ENCODE results near the gene AQP12A. TPM values are rescaled to one million over a fixed set of nuclear protein-coding genes. Genes with fewer than 3 reads are reported as not detected.

Gene AQP12A, protein sequence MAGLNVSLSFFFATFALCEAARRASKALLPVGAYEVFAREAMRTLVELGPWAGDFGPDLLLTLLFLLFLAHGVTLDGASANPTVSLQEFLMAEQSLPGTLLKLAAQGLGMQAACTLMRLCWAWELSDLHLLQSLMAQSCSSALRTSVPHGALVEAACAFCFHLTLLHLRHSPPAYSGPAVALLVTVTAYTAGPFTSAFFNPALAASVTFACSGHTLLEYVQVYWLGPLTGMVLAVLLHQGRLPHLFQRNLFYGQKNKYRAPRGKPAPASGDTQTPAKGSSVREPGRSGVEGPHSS
- total RNA-seq, result not detected in 2 replicates

DNA sequence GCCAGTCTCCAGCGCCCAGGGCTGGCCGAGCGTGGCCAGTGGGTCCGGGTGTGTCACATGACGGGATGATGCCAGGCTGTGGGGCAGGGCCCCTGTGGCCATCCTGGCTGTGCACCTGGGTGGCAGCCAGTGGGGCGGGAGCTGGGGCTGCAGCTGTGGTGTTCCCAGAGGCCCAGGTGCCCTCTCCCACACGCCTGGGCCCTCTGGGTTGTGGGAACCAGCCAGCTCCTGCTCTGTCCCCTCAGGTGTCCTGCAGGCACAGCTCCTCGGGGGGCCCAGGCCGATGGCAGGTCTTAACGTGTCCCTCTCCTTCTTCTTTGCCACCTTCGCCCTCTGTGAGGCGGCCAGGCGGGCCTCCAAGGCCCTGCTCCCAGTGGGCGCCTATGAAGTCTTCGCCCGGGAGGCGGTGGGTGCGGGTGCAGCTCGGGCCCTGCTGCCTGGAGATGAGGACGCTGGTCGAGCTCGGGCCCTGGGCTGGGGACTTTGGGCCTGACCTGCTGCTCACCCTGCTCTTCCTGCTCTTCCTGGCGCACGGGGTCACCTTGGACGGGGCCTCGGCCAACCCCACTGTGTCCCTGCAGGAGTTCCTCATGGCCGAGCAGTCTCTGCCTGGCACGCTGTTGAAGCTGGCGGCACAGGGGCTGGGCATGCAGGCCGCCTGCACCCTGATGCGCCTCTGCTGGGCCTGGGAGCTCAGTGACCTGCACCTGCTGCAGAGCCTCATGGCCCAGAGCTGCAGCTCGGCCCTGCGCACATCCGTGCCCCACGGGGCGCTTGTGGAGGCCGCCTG lies at the start of gene AQP12A:
Gene AQP12A (plus strand): TSS at position 236 of the 790 bp plus-strand sequence. CDS start 48 bp downstream, at position 284.

DNA sequence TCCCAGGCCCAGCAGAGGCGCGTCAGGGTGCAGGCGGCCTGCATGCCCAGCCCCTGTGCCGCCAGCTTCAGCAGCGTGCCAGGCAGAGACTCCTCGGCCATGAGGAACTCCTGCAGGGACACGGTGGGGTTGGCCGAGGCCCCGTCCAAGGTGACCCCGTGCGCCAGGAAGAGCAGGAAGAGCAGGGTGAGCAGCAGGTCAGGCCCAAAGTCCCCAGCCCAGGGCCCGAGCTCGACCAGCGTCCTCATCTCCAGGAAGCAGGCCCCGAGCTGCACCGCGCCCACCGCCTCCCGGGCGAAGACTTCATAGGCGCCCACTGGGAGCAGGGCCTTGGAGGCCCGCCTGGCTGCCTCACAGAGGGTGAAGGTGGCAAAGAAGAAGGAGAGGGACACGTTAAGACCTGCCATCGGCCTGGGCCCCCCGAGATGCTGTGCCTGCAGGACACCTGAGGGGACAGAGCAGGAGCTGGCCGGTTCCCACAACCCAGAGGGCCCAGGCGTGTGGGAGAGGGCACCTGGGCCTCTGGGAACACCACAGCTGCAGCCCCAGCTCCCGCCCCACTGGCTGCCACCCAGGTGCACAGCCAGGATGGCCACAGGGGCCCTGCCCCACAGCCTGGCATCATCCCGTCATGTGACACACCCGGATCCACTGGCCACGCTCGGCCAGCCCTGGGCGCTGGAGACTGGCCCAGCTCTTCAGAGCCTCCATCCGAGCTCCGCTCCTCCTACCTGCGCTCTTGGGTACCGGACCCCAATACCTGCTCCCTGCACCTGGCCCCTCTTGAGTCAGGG lies 9.0 kb upstream of the AQP12A start, which contains the start of gene AQP12B:
Gene AQP12B (minus strand): TSS at position 455 of the 794 bp plus-strand sequence. CDS start 48 bp downstream, at position 407.

Other genes with a start within 250 kb of the AQP12A start
- gene ANKMY1, start 133.9 kb upstream of the AQP12A start, total RNA-seq, result 5.8 and 9.3 TPM in 2 replicates
- 2.3 and 3.7 TPM in 2 replicates for gene DUSP28, start 131.5 kb upstream of the AQP12A start, total RNA-seq
- gene RNPEPL1, start 123.4 kb upstream of the AQP12A start, total RNA-seq, result 5.4 and 7.7 TPM in 2 replicates
- 20.1 and 20.9 TPM in 2 replicates for gene CAPN10, start 105.1 kb upstream of the AQP12A start, total RNA-seq
- 0.19 and 0.85 TPM in 2 replicates for gene GPR35, start 66.4 kb upstream of the AQP12A start, total RNA-seq
- not detected in 2 replicates for gene AQP12B, start 9.0 kb upstream of the AQP12A start, total RNA-seq
- under 0.01 TPM in 1 of 2 replicates, not detected in the other for gene KIF1A, start 128.4 kb downstream of the AQP12A start, total RNA-seq
- gene AGXT, start 177.0 kb downstream of the AQP12A start, total RNA-seq, result not detected in 2 replicates
- gene MAB21L4, start 204.3 kb downstream of the AQP12A start, total RNA-seq, result not detected in 2 replicates
- gene CROCC2, start 214.5 kb downstream of the AQP12A start, total RNA-seq, result not detected in 2 replicates